ENCODE measurements around the gene SMYD2. TPM values are rescaled to one million over a fixed set of nuclear protein-coding genes. Genes with fewer than 3 reads are reported as not detected.

The SMYD2 gene
- total and polyA plus RNA-seq, 2 experiments from 2014 or later: 34.9 to 52.1 TPM

- in situ Hi-C loops (cut with MboI): no loop called here
- Histone ChIP-seq H3K36me3 (ENCODE audit: low read depth) (no peaks in the 10 kb centered on the region), H3K9me3 (ENCODE audit: low read depth) (no peaks in the 10 kb centered on the region), H3K27ac (no peak overlapping the region), H3K79me2 (ENCODE audit: insufficient read depth) (peaks cover 8% of the 10 kb centered on the region; the same call in 1 of the 2 replicates), H3K4me1 (ENCODE audit: insufficient read depth) (peaks cover 27% of the 10 kb centered on the region), H3K4me3 (no peak overlapping the region), H3K9me2 (ENCODE audit: insufficient read depth) (no peaks in the 10 kb centered on the region), H3K27me3 (replicated peaks; ENCODE audit: insufficient read depth) (no peaks in the 10 kb centered on the region), H3K4me2 (ENCODE audit: unreplicated experiment) (no peak overlapping the region), H2AFZ (no peak overlapping the region), H3K9ac (no peak overlapping the region), H4K20me1 (ENCODE audit: insufficient read depth) (no peaks in the 10 kb centered on the region), H3F3A (ENCODE audit: insufficient read depth) (peaks cover 20% of the 10 kb centered on the region)
- no peak for DNase-seq
- TF ChIP-seq EZH2 (IDR thresholded peaks at IDR 0.05; ENCODE audit: insufficient read depth, poor library complexity, severe bottlenecking) (no peak), EZH2phosphoT487 (IDR thresholded peaks at IDR 0.05; ENCODE audit: insufficient read depth, low read depth) (no peak)
Observed at GRCh38 chr1:214301526-214301925, 20.6 kb downstream of the SMYD2 start.

- Histone ChIP-seq H3K9me2 (ENCODE audit: insufficient read depth) (no peaks in the 10 kb centered on the region), H3K9ac (0 out of 2 replicates have a peak overlapping the region, but pooled peaks have one; percentile 1), H3K9me3 (ENCODE audit: low read depth) (no peaks in the 10 kb centered on the region), H3K27ac (peak overlapping the region; percentile 13; the same call in 1 of the 2 replicates), H3K36me3 (ENCODE audit: low read depth) (no peaks in the 10 kb centered on the region), H3K4me3 (peak overlapping the region; percentile 10; the same call in 1 of the 2 replicates), H3K4me2 (ENCODE audit: unreplicated experiment) (peak overlapping the region; percentile 3), H2AFZ (no peak overlapping the region), H3F3A (ENCODE audit: insufficient read depth) (peaks cover 2% of the 10 kb centered on the region; the same call in 1 of the 2 replicates), H3K79me2 (ENCODE audit: insufficient read depth) (peaks cover 8% of the 10 kb centered on the region; the same call in 1 of the 2 replicates), H3K4me1 (ENCODE audit: insufficient read depth) (peaks cover 12% of the 10 kb centered on the region), H4K20me1 (ENCODE audit: insufficient read depth) (no peaks in the 10 kb centered on the region), H3K27me3 (replicated peaks; ENCODE audit: insufficient read depth) (no peaks in the 10 kb centered on the region)
- DNase-seq: peak; percentile 63
- in situ Hi-C loops (cut with MboI): no loop called here
- TF ChIP-seq EZH2 (IDR thresholded peaks at IDR 0.05; ENCODE audit: insufficient read depth, poor library complexity, severe bottlenecking) (no peak), EZH2phosphoT487 (IDR thresholded peaks at IDR 0.05; ENCODE audit: insufficient read depth, low read depth) (no peak)
- WGBS, 2 experiments (ENCODE audit: low coverage in 1 of 2, low lambda C conversion rate in 2 of 2, missing lambda C conversion rate in 2 of 2): 36 to 42% methylated on average over 25 of the region's 25 CpGs
Observed at GRCh38 chr1:214303141-214303930, 22.4 kb downstream of the SMYD2 start.

GRCh38 chr1:214305164-214305751 is 24.3 kb downstream of the SMYD2 start:
- WGBS, 2 experiments (ENCODE audit: low coverage in 1 of 2, low lambda C conversion rate in 2 of 2, missing lambda C conversion rate in 2 of 2): 95 to 96% methylated on average over 9 of the region's 9 CpGs
- Histone ChIP-seq H2AFZ (no peak overlapping the region), H3K79me2 (ENCODE audit: insufficient read depth) (peaks cover 8% of the 10 kb centered on the region; the same call in 1 of the 2 replicates), H3K27me3 (replicated peaks; ENCODE audit: insufficient read depth) (no peaks in the 10 kb centered on the region), H4K20me1 (ENCODE audit: insufficient read depth) (no peaks in the 10 kb centered on the region), H3K4me3 (no peak overlapping the region), H3K36me3 (ENCODE audit: low read depth) (no peaks in the 10 kb centered on the region), H3K9me2 (ENCODE audit: insufficient read depth) (no peaks in the 10 kb centered on the region), H3F3A (ENCODE audit: insufficient read depth) (no peaks in the 10 kb centered on the region), H3K4me2 (ENCODE audit: unreplicated experiment) (no peak overlapping the region), H3K9ac (no peak overlapping the region), H3K4me1 (ENCODE audit: insufficient read depth) (peaks cover 12% of the 10 kb centered on the region), H3K27ac (no peak overlapping the region), H3K9me3 (ENCODE audit: low read depth) (no peaks in the 10 kb centered on the region)
- in situ Hi-C loops (cut with MboI): no loop called here
- TF ChIP-seq EZH2 (IDR thresholded peaks at IDR 0.05; ENCODE audit: insufficient read depth, poor library complexity, severe bottlenecking) (no peak), EZH2phosphoT487 (IDR thresholded peaks at IDR 0.05; ENCODE audit: insufficient read depth, low read depth) (no peak)
- DNase-seq: no peak

- Histone ChIP-seq H3F3A (ENCODE audit: insufficient read depth) (no peaks in the 10 kb centered on the region), H2AFZ (no peak overlapping the region), H4K20me1 (ENCODE audit: insufficient read depth) (no peaks in the 10 kb centered on the region), H3K9me3 (ENCODE audit: low read depth) (no peaks in the 10 kb centered on the region), H3K4me3 (no peak overlapping the region), H3K36me3 (ENCODE audit: low read depth) (no peaks in the 10 kb centered on the region), H3K9ac (no peak overlapping the region), H3K4me2 (ENCODE audit: unreplicated experiment) (no peak overlapping the region), H3K27ac (no peak overlapping the region), H3K79me2 (ENCODE audit: insufficient read depth) (peaks cover 7% of the 10 kb centered on the region), H3K4me1 (ENCODE audit: insufficient read depth) (peaks cover 12% of the 10 kb centered on the region), H3K27me3 (replicated peaks; ENCODE audit: insufficient read depth) (no peaks in the 10 kb centered on the region), H3K9me2 (ENCODE audit: insufficient read depth) (no peaks in the 10 kb centered on the region)
- TF ChIP-seq EZH2phosphoT487 (IDR thresholded peaks at IDR 0.05; ENCODE audit: insufficient read depth, low read depth): no peak
- TF ChIP-seq EZH2 (IDR thresholded peaks at IDR 0.05; ENCODE audit: insufficient read depth, poor library complexity, severe bottlenecking): no peak
- in situ Hi-C loops (cut with MboI): no loop called here
- DNase-seq: no peak
- WGBS, 2 experiments (ENCODE audit: low coverage in 1 of 2, low lambda C conversion rate in 2 of 2, missing lambda C conversion rate in 2 of 2): 85 to 92% methylated on average over 6 of the region's 6 CpGs
Observed at GRCh38 chr1:214306269-214306668, 25.3 kb downstream of the SMYD2 start.

Data from GM23248 (cell line).